ENCODE results near the gene LDLRAD4. TPM values are rescaled to one million over a fixed set of nuclear protein-coding genes. Genes with fewer than 3 reads are reported as not detected.

The LDLRAD4 gene
- total RNA-seq, 2 experiments from 2014 or later = 28.4 to 30.1 TPM

- Mint-ChIP-seq H3K4me3 (no peak overlapping the region), H3K4me1 (ENCODE audit: low read depth) (peaks cover 55% of the 10 kb centered on the region), H3K27ac (no peak overlapping the region), H3K27me3 (no peaks in the 10 kb centered on the region), H3K36me3 (peaks cover 4% of the 10 kb centered on the region), H3K9me3 (no peaks in the 10 kb centered on the region)
- ChIA-PET POLR2A (interaction anchor here (3.0 to 4.8 kb wide), 2 partner anchors 38 to 43 kb away, joined by 12 to 39 read pairs; no protein-coding TSS in a partner anchor), CTCF (interaction anchor here (1.2 kb wide), 1 partner anchor 12 kb away, joined by 4 read pairs; no protein-coding TSS in a partner anchor)
- DNase-seq = no peak
- intact Hi-C loops (cut with micrococcal nuclease) = no loop called here
Measured at GRCh38 chr18:13570216-13570615, 351.7 kb downstream of the LDLRAD4 start.

- ChIA-PET CTCF (interaction anchor here (1.1 to 1.2 kb wide), 2 partner anchors 13 to 38 kb away, joined by 3 to 4 read pairs; no protein-coding TSS in a partner anchor), POLR2A (interaction anchor here (3.0 to 4.8 kb wide), 2 partner anchors 37 to 43 kb away, joined by 12 to 39 read pairs; no protein-coding TSS in a partner anchor)
- peak; percentile 55 for DNase-seq
- Mint-ChIP-seq H3K27ac (peak overlapping the region; percentile 35), H3K4me1 (ENCODE audit: low read depth) (peaks cover 56% of the 10 kb centered on the region), H3K9me3 (no peaks in the 10 kb centered on the region), H3K4me3 (no peak overlapping the region), H3K27me3 (no peaks in the 10 kb centered on the region), H3K36me3 (peaks cover 1% of the 10 kb centered on the region)
- intact Hi-C loops (cut with micrococcal nuclease) = no loop called here
Measured at GRCh38 chr18:13570856-13571495, 352.4 kb downstream of the LDLRAD4 start.

GRCh38 chr18:13572148-13572547 is 353.6 kb downstream of the LDLRAD4 start:
- CTCF ChIA-PET = no interaction called here
- POLR2A ChIA-PET = no interaction called here

GRCh38 chr18:13572721-13573120 is 354.2 kb downstream of the LDLRAD4 start:
- Mint-ChIP-seq H3K9me3 (no peaks in the 10 kb centered on the region), H3K4me3 (no peak overlapping the region), H3K27me3 (no peaks in the 10 kb centered on the region), H3K27ac (no peak overlapping the region), H3K4me1 (ENCODE audit: low read depth) (peaks cover 56% of the 10 kb centered on the region), H3K36me3 (peaks cover 5% of the 10 kb centered on the region)
- DNase-seq = no peak
- intact Hi-C loops (cut with micrococcal nuclease) = no loop called here
- ChIA-PET POLR2A (no interaction called here), CTCF (no interaction called here)

More at GRCh38 chr18:13572148-13572547, 353.6 kb downstream of the LDLRAD4 start:
- Mint-ChIP-seq H3K4me1 (ENCODE audit: low read depth) (peaks cover 55% of the 10 kb centered on the region), H3K9me3 (no peaks in the 10 kb centered on the region), H3K4me3 (no peak overlapping the region), H3K27me3 (no peaks in the 10 kb centered on the region), H3K27ac (no peak overlapping the region), H3K36me3 (peaks cover 5% of the 10 kb centered on the region)
- intact Hi-C loops (cut with micrococcal nuclease) = no loop called here
- DNase-seq = no peak

GRCh38 chr18:13573750-13574149 is 355.2 kb downstream of the LDLRAD4 start:
- DNase-seq = no peak
- peaks cover 55% of the 10 kb centered on the region for H3K4me1 Mint-ChIP-seq (ENCODE audit: low read depth)
- ChIA-PET CTCF (no interaction called here), POLR2A (no interaction called here)
- no peak overlapping the region for H3K27ac Mint-ChIP-seq
- H3K36me3 Mint-ChIP-seq = peaks cover 5% of the 10 kb centered on the region
- intact Hi-C loops (cut with micrococcal nuclease) = no loop called here
- H3K9me3 Mint-ChIP-seq = no peaks in the 10 kb centered on the region
- no peaks in the 10 kb centered on the region for H3K27me3 Mint-ChIP-seq
- no peak overlapping the region for H3K4me3 Mint-ChIP-seq

- CTCF ChIA-PET = interaction anchor here (1.4 kb wide), 1 partner anchor 11 kb away, joined by 6 read pairs; no protein-coding TSS in a partner anchor
Measured at GRCh38 chr18:13574355-13574754, 355.8 kb downstream of the LDLRAD4 start.

GRCh38 chr18:13574761-13575160 is 356.2 kb downstream of the LDLRAD4 start:
- ChIA-PET POLR2A (no interaction called here), CTCF (interaction anchor here (1.4 kb wide), 1 partner anchor 11 kb away, joined by 6 read pairs; no protein-coding TSS in a partner anchor)
- Mint-ChIP-seq H3K9me3 (no peaks in the 10 kb centered on the region), H3K4me1 (ENCODE audit: low read depth) (peaks cover 53% of the 10 kb centered on the region), H3K27me3 (no peaks in the 10 kb centered on the region), H3K27ac (no peak overlapping the region), H3K4me3 (no peak overlapping the region), H3K36me3 (peaks cover 5% of the 10 kb centered on the region)
- DNase-seq = no peak
- intact Hi-C loops (cut with micrococcal nuclease) = loop anchor here (5.0 kb wide), 2 partner anchors 137 to 307 kb away; no protein-coding TSS in a partner anchor

More at GRCh38 chr18:13574355-13574754, 355.8 kb downstream of the LDLRAD4 start:
- no peaks in the 10 kb centered on the region for H3K9me3 Mint-ChIP-seq
- no peak for DNase-seq
- H3K4me1 Mint-ChIP-seq (ENCODE audit: low read depth) = peaks cover 52% of the 10 kb centered on the region
- H3K36me3 Mint-ChIP-seq = peaks cover 5% of the 10 kb centered on the region
- intact Hi-C loops (cut with micrococcal nuclease) = no loop called here
- POLR2A ChIA-PET = no interaction called here
- no peak overlapping the region for H3K4me3 Mint-ChIP-seq
- H3K27me3 Mint-ChIP-seq = no peaks in the 10 kb centered on the region
- no peak overlapping the region for H3K27ac Mint-ChIP-seq

GRCh38 chr18:13576598-13576997 is 358.0 kb downstream of the LDLRAD4 start:
- intact Hi-C loops (cut with micrococcal nuclease) = loop anchor here (5.0 kb wide), 2 partner anchors 139 to 309 kb away; no protein-coding TSS in a partner anchor
- Mint-ChIP-seq H3K27me3 (no peaks in the 10 kb centered on the region), H3K27ac (peak overlapping the region; percentile 52), H3K36me3 (peaks cover 5% of the 10 kb centered on the region), H3K9me3 (no peaks in the 10 kb centered on the region), H3K4me3 (no peak overlapping the region), H3K4me1 (ENCODE audit: low read depth) (peaks cover 45% of the 10 kb centered on the region)
- POLR2A ChIA-PET = interaction anchor here (1.0 to 2.6 kb wide), 5 partner anchors 8 to 109 kb away, joined by 3 to 24 read pairs (median 5); no protein-coding TSS in a partner anchor
- CTCF ChIA-PET = interaction anchor here (0.8 to 2.7 kb wide), 6 partner anchors 10 to 360 kb away, joined by 3 to 10 read pairs (median 5); no protein-coding TSS in a partner anchor
- DNase-seq = no peak

GRCh38 chr18:13577091-13577697 is 358.6 kb downstream of the LDLRAD4 start:
- ChIA-PET CTCF (interaction anchor here (0.7 to 2.7 kb wide), 10 partner anchors 10 to 312 kb away, joined by 3 to 16 read pairs (median 5); no protein-coding TSS in a partner anchor), POLR2A (interaction anchor here (1.0 to 2.6 kb wide), 5 partner anchors 9 to 110 kb away, joined by 3 to 24 read pairs (median 5); no protein-coding TSS in a partner anchor)
- Mint-ChIP-seq H3K36me3 (peaks cover 5% of the 10 kb centered on the region), H3K27ac (peak overlapping the region; percentile 52), H3K4me1 (ENCODE audit: low read depth) (peaks cover 45% of the 10 kb centered on the region), H3K4me3 (peak overlapping the region; percentile 31), H3K27me3 (no peaks in the 10 kb centered on the region), H3K9me3 (no peaks in the 10 kb centered on the region)
- intact Hi-C loops (cut with micrococcal nuclease) = loop anchor here (1.0 to 5.0 kb wide), 6 partner anchors 9 to 310 kb away; no protein-coding TSS in a partner anchor
- peak; percentile 70 for DNase-seq

- POLR2A ChIA-PET = interaction anchor here (1.3 to 2.6 kb wide), 3 partner anchors 10 to 38 kb away, joined by 3 to 24 read pairs (median 15); no protein-coding TSS in a partner anchor
- DNase-seq = no peak
- Mint-ChIP-seq H3K36me3 (peaks cover 5% of the 10 kb centered on the region), H3K27ac (peak overlapping the region; percentile 52), H3K4me3 (peak overlapping the region; percentile 31), H3K9me3 (no peaks in the 10 kb centered on the region), H3K4me1 (ENCODE audit: low read depth) (peaks cover 45% of the 10 kb centered on the region), H3K27me3 (no peaks in the 10 kb centered on the region)
- intact Hi-C loops (cut with micrococcal nuclease) = loop anchor here (1.0 to 5.0 kb wide), 6 partner anchors 9 to 310 kb away; no protein-coding TSS in a partner anchor
- CTCF ChIA-PET = interaction anchor here (0.7 to 2.7 kb wide), 9 partner anchors 10 to 313 kb away, joined by 3 to 16 read pairs (median 6); no protein-coding TSS in a partner anchor
Measured at GRCh38 chr18:13577781-13578180, 359.2 kb downstream of the LDLRAD4 start.

GRCh38 chr18:13578400-13578799 is 359.8 kb downstream of the LDLRAD4 start:
- Mint-ChIP-seq H3K36me3 (peaks cover 5% of the 10 kb centered on the region), H3K4me1 (ENCODE audit: low read depth) (peaks cover 45% of the 10 kb centered on the region), H3K4me3 (no peak overlapping the region), H3K27me3 (no peaks in the 10 kb centered on the region), H3K27ac (peak overlapping the region; percentile 73), H3K9me3 (no peaks in the 10 kb centered on the region)
- intact Hi-C loops (cut with micrococcal nuclease) = loop anchor here (5.0 kb wide), 2 partner anchors 141 to 311 kb away; no protein-coding TSS in a partner anchor
- POLR2A ChIA-PET = interaction anchor here (1.5 to 2.6 kb wide), 3 partner anchors 9 to 35 kb away, joined by 4 to 24 read pairs (median 15); no protein-coding TSS in a partner anchor
- DNase-seq = no peak
- CTCF ChIA-PET = interaction anchor here (1.1 to 2.7 kb wide), 6 partner anchors 12 to 313 kb away, joined by 3 to 16 read pairs (median 6); no protein-coding TSS in a partner anchor
